ENCODE results near the gene ZSCAN5B.

Gene ZSCAN5B

DNA sequence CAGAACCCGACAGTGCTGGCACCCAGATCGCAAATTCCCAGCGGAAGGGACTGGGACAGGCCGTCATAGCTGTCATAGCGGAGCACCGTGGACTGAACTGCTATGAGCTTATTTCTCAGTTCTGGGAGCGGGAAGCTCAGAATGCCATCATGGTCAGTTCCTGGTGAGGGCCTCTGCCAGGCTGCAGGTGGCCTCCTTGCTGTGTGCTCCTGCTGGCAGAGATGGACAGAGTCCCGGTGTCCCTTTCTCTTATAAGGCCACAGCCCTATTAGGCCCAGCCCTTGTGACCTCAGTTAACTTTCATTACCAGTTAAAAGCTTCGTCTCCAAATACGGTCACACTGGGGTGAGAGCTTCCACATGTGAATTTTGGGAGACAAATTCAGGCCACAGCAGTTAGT is 51.9 kb downstream of the ZSCAN5B start:
- no peak overlapping the region for H3K27ac ChIP-seq (ENCODE audit: low read depth, low read length)
- peaks cover 13% of the 10 kb centered on the region for H3K79me2 ChIP-seq (ENCODE audit: control insufficient read depth, insufficient read depth, low read length, unreplicated experiment)
- no peaks in the 10 kb centered on the region for H3K4me1 ChIP-seq (ENCODE audit: control insufficient read depth, insufficient read depth, low read length, unreplicated experiment)
- no peak overlapping the region for H3K4me3 ChIP-seq (ENCODE audit: low read depth, low read length)
- H2AFZ ChIP-seq (ENCODE audit: low read length, unreplicated experiment) = no peak overlapping the region
- H3K27me3 ChIP-seq (ENCODE audit: insufficient read depth, low read length) = no peaks in the 10 kb centered on the region
- H3K36me3 ChIP-seq (ENCODE audit: insufficient read depth, low read length) = no peaks in the 10 kb centered on the region

GRCh38 chr19:56144831-56145230 is 52.8 kb downstream of the ZSCAN5B start:
- H3K4me1 ChIP-seq (ENCODE audit: control insufficient read depth, insufficient read depth, low read length, unreplicated experiment) = no peaks in the 10 kb centered on the region
- H3K79me2 ChIP-seq (ENCODE audit: control insufficient read depth, insufficient read depth, low read length, unreplicated experiment) = peaks cover 10% of the 10 kb centered on the region
- no peak overlapping the region for H2AFZ ChIP-seq (ENCODE audit: low read length, unreplicated experiment)
- H3K27ac ChIP-seq (ENCODE audit: low read depth, low read length) = no peak overlapping the region
- H3K27me3 ChIP-seq (ENCODE audit: insufficient read depth, low read length) = no peaks in the 10 kb centered on the region
- no peaks in the 10 kb centered on the region for H3K36me3 ChIP-seq (ENCODE audit: insufficient read depth, low read length)
- no peak overlapping the region for H3K4me3 ChIP-seq (ENCODE audit: low read depth, low read length)

- Histone ChIP-seq H3K79me2 (ENCODE audit: control insufficient read depth, insufficient read depth, low read length, unreplicated experiment) (peaks cover 10% of the 10 kb centered on the region), H3K27ac (ENCODE audit: low read depth, low read length) (no peak overlapping the region), H2AFZ (ENCODE audit: low read length, unreplicated experiment) (no peak overlapping the region), H3K27me3 (ENCODE audit: insufficient read depth, low read length) (no peaks in the 10 kb centered on the region), H3K4me3 (ENCODE audit: low read depth, low read length) (no peak overlapping the region), H3K36me3 (ENCODE audit: insufficient read depth, low read length) (no peaks in the 10 kb centered on the region), H3K4me1 (ENCODE audit: control insufficient read depth, insufficient read depth, low read length, unreplicated experiment) (no peaks in the 10 kb centered on the region)
Observed at GRCh38 chr19:56144376-56144775, 53.2 kb downstream of the ZSCAN5B start.

DNA sequence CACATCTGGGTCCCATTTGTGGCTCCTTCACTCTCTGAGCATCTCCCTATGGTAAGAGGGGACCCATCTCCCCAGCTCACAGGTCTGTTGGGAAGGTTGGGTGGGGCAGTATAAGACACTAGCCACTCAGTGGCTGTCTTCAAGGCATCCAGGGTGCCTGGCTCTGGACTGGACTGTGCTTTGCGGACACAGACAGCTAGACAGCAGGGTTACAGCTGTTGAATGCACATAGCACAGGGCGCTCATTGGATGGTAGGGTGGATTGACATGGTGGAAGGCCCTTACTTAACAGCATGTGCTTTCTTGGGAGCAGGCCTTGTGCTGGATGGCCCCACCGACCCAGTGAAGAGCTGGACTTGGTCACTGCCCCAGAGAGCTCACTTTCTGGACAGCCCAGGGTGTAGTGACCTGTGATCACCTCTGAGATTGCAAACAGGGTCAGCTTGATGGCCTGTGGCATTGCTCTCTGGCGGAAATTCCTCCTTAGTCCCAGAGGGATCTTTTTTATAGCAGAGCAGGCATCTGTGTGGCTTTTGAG is 54.6 kb downstream of the ZSCAN5B start:
- no peak overlapping the region for H3K4me3 ChIP-seq (ENCODE audit: low read depth, low read length)
- no peaks in the 10 kb centered on the region for H3K4me1 ChIP-seq (ENCODE audit: control insufficient read depth, insufficient read depth, low read length, unreplicated experiment)
- H3K79me2 ChIP-seq (ENCODE audit: control insufficient read depth, insufficient read depth, low read length, unreplicated experiment) = peaks cover 10% of the 10 kb centered on the region
- no peaks in the 10 kb centered on the region for H3K36me3 ChIP-seq (ENCODE audit: insufficient read depth, low read length)
- H2AFZ ChIP-seq (ENCODE audit: low read length, unreplicated experiment) = no peak overlapping the region
- H3K27me3 ChIP-seq (ENCODE audit: insufficient read depth, low read length) = no peaks in the 10 kb centered on the region
- H3K27ac ChIP-seq (ENCODE audit: low read depth, low read length) = no peak overlapping the region

GRCh38 chr19:56142087-56142787 is 55.3 kb downstream of the ZSCAN5B start:
- Histone ChIP-seq H3K4me1 (ENCODE audit: control insufficient read depth, insufficient read depth, low read length, unreplicated experiment) (no peaks in the 10 kb centered on the region), H3K27me3 (ENCODE audit: insufficient read depth, low read length) (no peaks in the 10 kb centered on the region), H2AFZ (ENCODE audit: low read length, unreplicated experiment) (no peak overlapping the region), H3K36me3 (ENCODE audit: insufficient read depth, low read length) (no peaks in the 10 kb centered on the region), H3K4me3 (ENCODE audit: low read depth, low read length) (peak overlapping the region; percentile 82), H3K27ac (ENCODE audit: low read depth, low read length) (no peak overlapping the region), H3K79me2 (ENCODE audit: control insufficient read depth, insufficient read depth, low read length, unreplicated experiment) (peaks cover 10% of the 10 kb centered on the region)

DNA sequence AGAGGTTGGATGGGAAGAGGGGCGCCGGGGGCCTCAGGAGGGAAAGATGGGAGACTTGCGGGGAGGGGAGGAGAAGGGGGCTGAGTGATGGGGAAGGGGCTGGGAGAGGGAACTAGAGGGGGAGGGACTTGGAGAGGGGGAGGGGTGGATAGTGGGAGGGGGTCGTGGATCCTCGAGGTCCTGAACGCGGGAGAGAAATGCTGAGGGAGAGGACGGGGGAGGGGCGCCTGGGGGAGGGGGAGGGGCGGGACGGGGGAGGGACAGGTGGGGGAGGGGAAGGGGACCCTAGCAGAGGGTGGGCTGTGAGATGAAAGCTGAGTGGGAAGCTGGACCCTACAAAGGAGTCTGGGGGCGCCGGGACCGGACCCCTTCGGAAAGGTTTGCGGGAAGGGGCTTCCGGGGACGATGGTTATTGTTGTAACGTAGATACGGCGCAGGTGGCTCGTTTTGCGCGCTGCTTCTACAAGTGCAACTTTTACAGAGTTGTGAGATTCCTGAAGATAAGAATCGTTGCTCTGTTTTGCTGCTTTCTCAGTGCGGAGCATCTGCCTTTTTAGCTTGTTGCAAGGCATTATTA is 56.1 kb downstream of the ZSCAN5B start:
- Histone ChIP-seq H3K4me3 (ENCODE audit: low read depth, low read length) (peak overlapping the region; percentile 82), H3K27ac (ENCODE audit: low read depth, low read length) (peak overlapping the region; percentile 78; the same call in 1 of the 2 replicates), H3K79me2 (ENCODE audit: control insufficient read depth, insufficient read depth, low read length, unreplicated experiment) (peaks cover 10% of the 10 kb centered on the region), H3K36me3 (ENCODE audit: insufficient read depth, low read length) (no peaks in the 10 kb centered on the region), H2AFZ (ENCODE audit: low read length, unreplicated experiment) (no peak overlapping the region), H3K4me1 (ENCODE audit: control insufficient read depth, insufficient read depth, low read length, unreplicated experiment) (no peaks in the 10 kb centered on the region), H3K27me3 (ENCODE audit: insufficient read depth, low read length) (no peaks in the 10 kb centered on the region)

GRCh38 chr19:56140583-56141416 is 56.8 kb downstream of the ZSCAN5B start, which contains the start of gene ZNF444:
Gene ZNF444, plus strand, starts transcription at chr19:56141287. Its CDS starts 5,625 bp downstream, at chr19:56146912.
- peak within 1 kb of the TSS; percentile 94 for H2AFZ ChIP-seq (ENCODE audit: low read length, unreplicated experiment)
- H3K4me3 ChIP-seq (ENCODE audit: low read depth, low read length) = peak within 1 kb of the TSS; percentile 82

DNA sequence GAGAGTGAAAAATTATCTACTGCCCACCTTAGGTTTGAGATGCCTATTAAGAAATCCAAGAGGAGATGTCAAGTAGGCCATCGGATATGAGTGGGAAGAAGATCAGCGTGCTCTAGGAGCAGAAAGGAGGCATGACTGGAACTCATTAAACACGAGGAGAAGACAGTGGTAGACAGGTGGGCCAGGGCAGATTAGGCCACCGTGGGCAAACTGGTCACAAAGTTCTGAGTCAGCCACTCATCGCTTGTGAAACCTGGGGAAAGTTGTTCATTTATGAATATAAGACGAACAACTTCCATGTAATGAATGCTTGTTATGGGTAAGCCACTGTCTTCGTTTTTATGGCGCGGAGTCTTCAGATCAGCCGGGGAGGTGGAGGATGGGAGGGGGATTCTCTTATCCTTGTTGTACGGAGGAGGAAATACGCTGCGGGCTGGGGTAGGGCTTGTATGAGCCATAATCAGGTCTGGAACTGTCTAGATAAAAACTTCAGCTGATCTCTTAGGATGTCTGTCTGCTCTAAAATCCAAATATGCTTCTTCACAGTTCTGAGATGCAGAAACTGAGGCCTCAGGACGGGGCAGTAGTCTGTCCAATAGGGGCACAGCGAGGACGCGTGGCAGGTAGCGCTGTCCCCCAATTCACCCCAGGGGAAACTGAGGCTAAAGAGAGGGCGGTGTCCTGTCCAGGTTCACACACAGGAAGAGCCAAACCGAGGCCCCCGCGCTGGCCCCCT is 57.6 kb downstream of the ZSCAN5B start:
- peak overlapping the region; percentile 78 for H3K27ac ChIP-seq (ENCODE audit: low read depth, low read length)

More at GRCh38 chr19:56140583-56141416, 56.8 kb downstream of the ZSCAN5B start, which contains the start of gene ZNF444:
- no peaks in the 10 kb centered on the region for H3K4me1 ChIP-seq (ENCODE audit: control insufficient read depth, insufficient read depth, low read length, unreplicated experiment)
- H3K27me3 ChIP-seq (ENCODE audit: insufficient read depth, low read length) = no peaks in the 10 kb centered on the region
- H3K36me3 ChIP-seq (ENCODE audit: insufficient read depth, low read length) = no peaks in the 10 kb centered on the region
- H3K79me2 ChIP-seq (ENCODE audit: control insufficient read depth, insufficient read depth, low read length, unreplicated experiment) = peaks cover 10% of the 10 kb centered on the region
- H3K27ac ChIP-seq (ENCODE audit: low read depth, low read length) = peak within 1 kb of the TSS; percentile 78

More for the DNA sequence above, 57.6 kb downstream of the ZSCAN5B start:
- peak overlapping the region; percentile 82 for H3K4me3 ChIP-seq (ENCODE audit: low read depth, low read length)
- peak overlapping the region; percentile 94 for H2AFZ ChIP-seq (ENCODE audit: low read length, unreplicated experiment)
- H3K27me3 ChIP-seq (ENCODE audit: insufficient read depth, low read length) = no peaks in the 10 kb centered on the region
- no peaks in the 10 kb centered on the region for H3K36me3 ChIP-seq (ENCODE audit: insufficient read depth, low read length)
- no peaks in the 10 kb centered on the region for H3K4me1 ChIP-seq (ENCODE audit: control insufficient read depth, insufficient read depth, low read length, unreplicated experiment)
- peaks cover 10% of the 10 kb centered on the region for H3K79me2 ChIP-seq (ENCODE audit: control insufficient read depth, insufficient read depth, low read length, unreplicated experiment)

Measured in ACC112 (cell line).